ENCODE data around the gene USP36.
A peak's percentile ranks its signal among the peaks of the same experiment; 100 is the strongest.
"Not testable (repeated sequence)": the region's sequence is repeated elsewhere in the genome, so short reads cannot be mapped to it uniquely, and the experiment has no call there.

The USP36 gene

DNA sequence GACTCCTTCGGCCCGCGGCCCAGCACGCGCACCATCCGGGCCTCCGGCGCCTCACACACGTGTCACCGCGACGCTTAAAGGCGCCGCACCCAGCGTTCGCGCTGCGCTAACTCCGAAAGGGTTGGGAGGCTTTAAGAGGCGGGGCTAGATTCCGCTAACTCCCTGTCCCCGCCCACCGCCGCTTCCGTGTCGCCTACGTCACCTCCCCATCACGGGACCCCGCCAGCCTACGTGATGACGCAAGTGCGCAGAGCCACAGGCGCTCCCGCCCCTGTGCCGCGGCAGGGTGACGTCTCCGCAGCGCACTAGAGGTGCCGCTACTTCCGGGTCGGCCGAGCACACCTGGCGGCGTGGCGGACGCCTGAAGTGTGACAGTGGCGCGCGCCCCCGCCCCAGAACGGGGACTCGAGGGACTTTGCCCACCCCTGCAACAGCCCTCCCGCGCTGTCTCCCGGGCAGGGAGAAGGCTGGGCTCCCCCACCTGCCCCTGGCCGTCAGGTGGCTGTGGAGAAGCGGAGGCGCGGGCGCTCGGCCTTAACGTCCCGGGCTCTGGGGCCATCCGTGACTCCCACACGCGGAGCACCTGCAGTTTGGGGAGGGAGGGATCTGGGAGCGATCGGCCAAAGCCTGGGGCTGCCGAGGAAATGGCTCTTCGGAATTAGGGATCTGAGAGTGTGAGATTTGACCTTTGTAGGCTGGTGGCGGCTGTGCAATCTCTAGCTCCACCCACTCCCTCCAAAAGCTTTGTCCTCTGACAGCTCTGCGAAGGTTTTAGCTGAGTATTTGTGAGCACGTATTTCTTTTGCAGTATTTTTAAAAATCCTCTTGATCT is at the start of gene USP36:
Gene USP36 (minus strand): TSS at position 35 of the 832 bp plus-strand sequence. CDS start 4,451 bp downstream, outside the sequence.
- peak; percentile 100 for DNase-seq

DNA sequence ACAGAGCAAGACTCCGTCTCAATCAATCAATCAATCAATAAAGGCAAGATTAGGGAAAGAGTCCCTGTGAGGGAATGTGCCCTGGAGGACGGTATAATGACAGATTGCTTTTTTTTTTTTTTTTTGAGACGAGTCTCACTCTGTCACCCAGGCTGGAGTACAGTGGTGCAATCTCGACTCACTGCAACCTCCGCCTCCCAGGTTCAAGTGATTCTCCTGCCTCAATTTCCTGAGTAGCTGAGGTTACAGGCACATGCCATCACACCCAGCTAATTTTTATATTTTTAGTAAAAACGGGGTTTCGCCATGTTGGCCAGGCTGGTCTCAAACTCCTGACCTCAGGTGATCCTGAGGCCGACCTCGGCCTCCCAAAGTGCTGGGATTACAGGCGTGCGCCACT is 49.5 kb upstream of the USP36 start:
- DNase-seq: not testable (repeated sequence)

GRCh38 chr17:78889531-78889930 is 48.9 kb upstream of the USP36 start:
- peak; percentile 25 for DNase-seq

DNA sequence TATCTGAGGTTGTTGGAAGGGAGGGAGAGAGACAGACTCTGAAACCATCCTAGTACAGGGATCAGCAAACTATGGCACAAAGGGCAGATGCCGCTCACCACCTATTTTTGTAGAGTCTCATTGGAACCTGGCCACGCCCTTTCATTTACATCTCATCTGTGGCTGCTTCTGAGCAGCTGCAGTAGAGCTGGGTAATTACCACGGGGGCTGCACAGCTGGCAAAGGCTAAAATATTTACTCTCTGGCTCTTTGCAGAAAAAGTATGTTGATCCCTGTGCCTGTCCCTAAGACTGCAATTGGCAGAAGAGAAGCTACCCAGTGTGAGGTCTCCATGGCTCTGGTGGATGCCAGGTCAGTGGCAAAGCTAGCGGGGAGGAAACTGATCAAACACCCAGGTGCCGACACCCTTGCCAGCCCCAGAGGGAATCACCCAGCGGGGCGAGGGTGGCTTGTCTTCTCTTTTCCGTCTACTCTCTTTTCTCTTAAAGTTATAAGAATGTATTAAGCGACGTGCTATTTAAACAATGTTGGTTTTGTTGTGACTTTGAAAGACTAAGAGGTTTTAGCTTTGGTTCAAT is 48.4 kb upstream of the USP36 start:
- no peak for DNase-seq

DNA sequence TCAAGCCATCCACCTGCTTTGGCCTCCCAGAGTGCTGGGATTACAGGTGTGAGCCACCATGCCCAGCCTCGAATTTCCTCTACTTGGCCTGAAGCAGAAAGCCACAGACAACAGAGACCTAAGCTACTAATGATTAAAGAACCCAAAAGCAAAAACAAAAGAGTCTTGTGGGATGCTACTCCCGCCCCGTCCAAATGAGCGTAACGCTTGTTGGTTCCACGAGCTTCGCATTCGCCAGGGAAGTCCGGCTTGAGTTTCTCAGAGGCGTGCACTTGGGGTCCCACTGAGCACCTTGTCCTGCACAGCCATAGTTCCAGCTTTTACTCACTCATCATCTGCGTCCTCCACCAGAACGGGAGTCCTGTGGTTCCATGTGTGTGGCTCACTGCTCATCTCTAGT is 46.3 kb upstream of the USP36 start:
- no peak for DNase-seq

DNA sequence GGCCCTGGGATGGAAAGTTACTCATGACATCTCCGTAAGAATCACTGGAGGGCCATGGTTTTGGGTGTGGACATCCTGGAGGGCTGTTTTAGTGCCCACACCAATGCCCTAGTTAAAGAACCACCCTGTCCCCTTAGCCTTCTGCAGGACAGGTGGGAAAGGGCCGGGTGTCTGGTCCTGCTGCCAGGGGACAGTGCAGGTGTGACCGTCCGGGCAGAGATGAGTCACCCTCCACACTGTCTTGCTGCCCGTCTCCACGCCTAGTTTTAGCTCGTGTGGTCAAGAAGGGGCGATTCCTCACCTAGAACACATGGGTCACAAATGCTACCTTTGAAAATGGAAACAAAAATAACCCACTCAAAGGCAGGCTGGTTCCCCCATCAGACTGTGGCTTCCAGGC is 45.3 kb upstream of the USP36 start:
- no peak for DNase-seq

DNA sequence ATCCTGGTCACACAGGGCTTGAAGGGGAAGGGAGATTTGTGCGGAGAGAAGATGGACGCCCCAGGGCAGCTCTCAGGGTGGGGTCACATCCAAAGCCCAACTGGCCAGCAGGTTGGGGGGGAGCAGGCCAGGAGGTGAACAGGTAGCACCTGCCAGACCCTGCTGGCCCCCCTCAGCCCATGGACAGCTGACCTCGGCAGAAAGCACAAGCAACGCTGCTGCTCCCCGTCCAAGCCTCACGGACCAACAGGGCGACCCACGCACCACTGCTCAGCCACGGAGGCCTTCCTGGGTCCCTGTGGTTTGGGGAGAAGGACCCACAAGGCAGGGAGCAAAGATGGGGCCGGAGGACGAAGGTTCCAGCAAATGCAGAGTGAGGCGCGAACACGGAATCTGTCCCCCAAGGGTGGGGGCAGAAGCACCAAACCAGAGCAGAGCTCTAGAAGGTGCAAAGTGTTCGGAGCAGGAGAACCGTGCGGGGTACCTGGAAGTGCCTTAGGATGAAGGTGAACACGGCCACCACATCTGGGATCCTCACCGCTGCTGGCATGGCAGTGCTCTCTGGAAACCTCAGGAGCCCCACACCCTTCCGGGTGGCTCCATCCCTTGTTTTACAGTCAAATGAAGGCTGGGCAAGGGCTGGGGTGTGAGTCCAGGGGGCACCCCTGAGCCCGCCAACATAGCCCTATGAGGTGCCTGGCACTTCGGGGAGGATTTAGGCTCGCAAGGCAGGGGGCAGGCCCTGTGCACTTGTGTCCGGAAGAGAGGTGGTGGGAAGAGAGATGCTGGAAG is 44.5 kb upstream of the USP36 start:
- no peak for DNase-seq

DNA sequence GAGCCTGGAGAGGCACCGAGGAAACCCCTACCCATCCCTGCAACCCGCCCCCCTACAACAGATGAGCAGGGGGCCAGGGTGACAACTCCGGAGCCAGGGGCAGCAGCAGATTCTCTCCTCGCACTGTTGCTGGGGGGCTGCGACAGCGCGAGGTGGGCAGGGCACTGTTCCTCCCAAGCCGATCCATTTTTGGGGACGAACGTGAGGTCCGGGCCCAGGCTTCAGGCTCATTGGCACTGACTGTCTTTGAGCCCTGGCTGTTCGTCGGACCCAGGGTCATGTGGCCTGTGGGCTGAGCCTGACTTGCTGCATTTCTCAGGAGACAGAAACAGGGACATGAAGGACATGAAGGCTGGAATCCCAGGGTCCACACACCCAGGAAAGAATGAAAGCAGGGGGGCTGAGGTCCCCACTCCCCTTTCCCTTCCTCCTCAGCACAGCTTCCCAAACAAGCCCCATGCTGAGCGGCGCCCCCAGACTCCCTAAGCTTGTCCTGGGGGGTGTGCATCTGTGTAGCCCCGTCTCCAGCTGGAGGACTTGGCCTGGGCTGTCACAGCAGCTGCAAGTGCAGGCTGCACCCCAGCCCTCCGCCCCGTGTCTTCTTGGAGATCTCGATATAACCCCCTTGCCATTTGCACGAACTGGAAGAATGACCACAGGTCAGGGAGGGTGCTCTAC is 43.7 kb upstream of the USP36 start:
- no peak for DNase-seq

DNA sequence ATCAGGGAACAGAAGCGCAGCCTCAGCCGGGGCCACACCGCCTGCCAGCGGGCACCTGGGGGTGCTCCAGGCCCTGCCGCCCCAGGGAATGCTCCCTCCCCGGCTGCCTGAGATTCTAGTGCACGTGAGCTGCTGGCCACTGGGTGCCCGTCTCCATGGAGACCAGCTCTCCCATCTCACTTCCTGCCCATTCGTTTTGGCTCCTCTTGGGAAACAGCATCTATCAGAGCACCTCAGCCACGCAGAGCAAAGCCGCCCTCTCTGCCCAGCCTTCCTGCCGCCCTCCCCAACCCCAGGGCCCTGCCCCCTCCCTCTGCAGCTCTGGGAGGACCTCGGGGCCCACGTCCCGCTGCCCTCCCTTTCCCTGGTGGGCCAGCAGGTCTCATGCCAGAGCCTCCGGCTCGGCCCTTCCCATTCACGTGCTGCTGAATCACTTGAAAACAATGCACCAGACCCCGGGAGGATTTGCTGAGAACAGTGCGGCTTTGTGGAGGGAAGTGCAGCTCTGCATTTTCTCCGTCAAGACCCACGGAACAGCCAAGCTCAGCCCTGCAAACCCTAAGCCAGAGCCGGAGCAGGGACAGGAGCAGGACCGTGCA is 43.0 kb upstream of the USP36 start:
- DNase-seq: no peak

DNA sequence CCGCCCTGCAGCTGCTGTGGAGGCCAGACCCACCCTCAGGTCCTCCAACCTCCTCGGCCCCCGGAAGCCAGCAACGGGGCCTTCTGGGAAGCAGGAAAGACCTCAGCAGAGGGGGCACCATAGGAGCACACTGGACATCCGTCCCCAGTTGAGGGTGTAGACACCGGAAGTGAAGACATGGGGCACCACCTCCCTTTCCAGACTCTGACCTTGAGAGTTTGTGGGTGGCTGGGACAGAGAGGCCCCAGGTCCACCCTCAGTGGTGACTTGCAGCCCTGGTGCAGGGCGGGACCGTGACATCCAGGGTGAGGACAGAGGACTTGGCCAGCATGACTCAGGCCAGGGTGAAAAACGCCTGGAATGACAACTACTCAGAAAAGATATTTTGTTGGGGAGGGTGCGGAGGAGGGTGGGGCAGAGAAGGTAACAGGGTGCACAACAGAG is 42.5 kb upstream of the USP36 start:
- DNase-seq: peak; percentile 15

- no peak for DNase-seq
Measured at GRCh38 chr17:78882540-78883088, 42.0 kb upstream of the USP36 start.

DNA sequence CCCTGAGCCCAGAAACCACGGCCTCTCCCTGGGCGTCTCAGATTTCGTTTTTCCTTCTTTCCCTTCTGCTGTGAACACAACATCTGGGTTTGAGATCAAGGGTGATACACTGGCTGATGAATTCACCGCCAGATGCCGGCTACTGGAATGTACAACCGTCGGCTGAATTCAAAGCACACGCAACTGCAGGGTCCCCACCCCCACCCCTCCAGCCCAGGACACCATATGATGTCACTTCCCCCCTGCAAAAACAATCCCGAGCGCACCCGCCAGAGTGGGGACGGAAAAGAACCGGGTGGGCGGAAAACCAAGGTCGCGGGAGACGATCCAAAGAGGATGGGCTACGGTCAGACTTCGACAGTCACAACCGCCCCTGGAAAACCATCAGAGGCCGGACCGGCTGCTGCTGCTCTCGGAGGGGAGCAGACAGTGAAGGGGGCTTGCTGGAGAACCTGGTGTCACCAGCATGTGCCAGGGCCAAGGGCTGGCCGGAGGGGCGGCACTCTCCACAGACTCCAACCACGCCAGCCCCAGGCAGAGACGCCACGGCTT is 39.1 kb upstream of the USP36 start:
- DNase-seq: peak; percentile 32

DNA sequence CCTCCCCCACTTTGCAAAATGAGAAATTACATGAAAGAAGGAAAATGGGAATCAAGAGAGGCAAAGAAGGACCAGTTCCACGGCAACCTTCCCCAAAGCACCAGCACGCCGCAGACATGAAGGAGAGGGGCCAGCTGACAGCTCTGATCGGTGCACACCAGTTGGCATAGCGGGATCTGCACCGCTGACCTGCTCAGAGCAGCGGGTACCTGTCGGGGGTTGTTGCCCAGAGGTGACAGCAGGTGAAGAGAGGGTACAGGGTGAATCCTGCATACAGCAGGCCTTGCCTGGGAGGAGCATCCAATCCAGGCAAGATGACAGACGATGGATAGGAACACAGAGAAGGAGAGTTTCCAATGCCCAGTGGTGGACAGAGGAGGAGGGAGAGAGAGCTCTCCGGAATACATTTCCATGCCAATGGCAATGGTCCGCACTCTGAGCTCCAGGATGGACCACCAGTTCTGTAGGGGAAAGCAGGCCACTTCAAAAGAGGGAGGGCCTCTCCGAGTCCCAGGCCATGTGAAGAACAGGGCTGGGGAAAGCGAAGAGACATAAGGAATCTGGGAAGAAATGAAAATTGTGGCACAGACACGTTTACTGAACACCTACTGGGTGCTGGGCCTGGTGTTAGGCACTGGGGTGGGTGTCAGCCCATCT is 38.4 kb upstream of the USP36 start:
- DNase-seq: no peak

DNA sequence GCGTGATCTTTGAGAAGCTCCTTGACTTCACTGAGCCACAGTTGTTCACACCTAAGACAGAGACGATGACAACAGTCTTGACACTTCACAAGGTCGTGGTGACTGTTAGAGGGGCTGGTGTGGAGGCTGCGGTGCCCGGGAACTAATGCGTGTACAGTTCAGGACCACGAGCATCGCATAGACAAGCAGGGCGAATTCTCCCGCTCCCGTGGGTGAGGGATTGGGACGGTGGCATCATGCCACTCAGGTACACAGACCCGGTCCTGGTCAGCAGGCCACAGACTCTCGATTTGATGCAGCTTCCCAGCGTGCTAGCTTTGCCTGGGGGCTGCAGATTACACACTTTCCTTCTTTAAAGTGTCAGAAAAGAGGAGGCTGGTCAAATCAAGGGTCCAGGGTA is 37.6 kb upstream of the USP36 start:
- no peak for DNase-seq

GRCh38 chr17:78876954-78877517 is 36.4 kb upstream of the USP36 start:
- not testable (repeated sequence) for DNase-seq

GRCh38 chr17:78876094-78876597 is 35.5 kb upstream of the USP36 start:
- DNase-seq: no peak

DNA sequence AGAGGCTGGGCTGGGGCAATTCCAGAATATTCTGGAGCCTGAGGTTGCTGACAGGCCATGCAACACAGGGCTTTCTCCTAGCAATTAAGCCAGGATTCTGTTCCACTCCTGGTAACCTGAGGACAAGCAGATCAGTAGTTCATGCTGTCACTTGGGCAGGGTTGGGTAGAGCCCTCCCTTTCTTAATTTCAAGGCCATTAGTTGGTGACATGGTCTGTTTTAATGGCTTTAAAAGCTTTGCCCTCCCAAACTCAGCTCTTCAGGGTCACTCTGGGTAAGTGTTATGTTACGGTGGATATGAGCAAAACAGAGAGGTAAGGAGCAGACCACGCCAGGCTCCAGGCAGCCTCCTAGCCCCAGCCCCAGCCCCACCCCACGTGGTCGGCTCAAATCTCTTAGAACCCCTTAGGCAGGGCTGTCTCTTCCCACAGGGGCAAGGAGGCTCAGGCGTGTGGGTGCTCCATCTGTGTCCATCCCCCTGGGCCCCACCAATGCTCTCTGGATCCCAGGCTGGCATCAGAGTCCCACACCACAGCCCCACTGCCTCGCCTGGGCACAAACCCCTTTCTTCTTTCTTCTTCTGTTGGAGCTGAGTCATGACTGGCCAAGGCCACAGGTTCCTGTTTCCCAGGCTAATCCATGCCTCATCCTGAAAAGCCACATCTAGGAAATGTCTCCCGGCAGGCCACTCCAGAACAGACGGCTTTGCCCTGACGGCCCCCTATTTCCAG is 34.9 kb upstream of the USP36 start:
- DNase-seq: no peak

DNA sequence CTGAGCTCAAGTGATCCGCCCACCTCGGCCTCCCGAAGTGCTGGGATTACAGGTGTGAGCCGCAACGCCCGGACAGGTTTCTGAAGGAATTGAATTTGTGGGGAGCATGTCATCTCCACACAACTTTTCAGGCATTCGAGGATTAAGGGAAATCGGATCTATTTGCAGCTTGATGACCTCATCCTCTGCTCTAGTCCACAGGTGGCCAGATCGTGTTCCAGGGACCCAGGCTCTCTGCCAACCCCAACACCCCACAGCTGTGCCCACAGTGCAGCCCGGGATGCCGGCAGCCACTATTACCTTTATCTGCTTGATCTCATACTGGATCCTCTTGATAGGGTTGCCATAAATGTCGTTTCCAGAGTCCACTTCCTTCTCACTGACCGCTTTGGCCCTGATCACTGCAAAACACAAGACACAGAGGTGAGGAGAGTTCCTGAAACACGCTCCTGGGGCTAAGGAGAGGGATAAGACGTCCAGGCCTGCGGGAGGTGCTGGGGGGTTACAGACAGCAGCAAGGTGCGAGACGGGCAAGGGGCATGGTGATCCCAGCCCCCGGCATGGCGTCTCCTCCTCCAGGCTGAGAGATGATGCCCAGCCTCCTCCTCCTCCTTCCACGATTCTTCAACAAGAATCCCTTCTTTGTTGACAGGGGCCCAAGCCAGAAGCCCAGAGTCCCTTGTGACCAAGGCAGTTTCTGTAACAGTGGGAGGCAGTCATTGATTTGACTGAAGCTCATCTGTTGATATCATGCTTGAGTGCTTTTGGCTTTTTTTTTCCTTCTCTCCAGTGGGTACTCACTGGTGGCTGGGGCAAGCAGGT is 33.1 kb upstream of the USP36 start:
- DNase-seq: no peak

GRCh38 chr17:78872486-78872885 is 31.9 kb upstream of the USP36 start:
- DNase-seq: no peak

All from CD4-positive, alpha-beta T cell treated with Interleukin-12 subunit alpha and Interleukin-12 subunit beta, for 1 hour (primary cell).